Cerebellar cortex (tissue), 1 donor: ENCODE measurements around the gene LASP1NB.
"Not testable (repeated sequence)": the region's sequence is repeated elsewhere in the genome, so short reads cannot be mapped to it uniquely, and the experiment has no call there.

Experiments used
- DNase-seq: peaks from one replicate; pipeline ENCODE4 v3.0.0-alpha.2; 2015; ENCODE audit warnings: low spot score

LASP1NB gene

DNA sequence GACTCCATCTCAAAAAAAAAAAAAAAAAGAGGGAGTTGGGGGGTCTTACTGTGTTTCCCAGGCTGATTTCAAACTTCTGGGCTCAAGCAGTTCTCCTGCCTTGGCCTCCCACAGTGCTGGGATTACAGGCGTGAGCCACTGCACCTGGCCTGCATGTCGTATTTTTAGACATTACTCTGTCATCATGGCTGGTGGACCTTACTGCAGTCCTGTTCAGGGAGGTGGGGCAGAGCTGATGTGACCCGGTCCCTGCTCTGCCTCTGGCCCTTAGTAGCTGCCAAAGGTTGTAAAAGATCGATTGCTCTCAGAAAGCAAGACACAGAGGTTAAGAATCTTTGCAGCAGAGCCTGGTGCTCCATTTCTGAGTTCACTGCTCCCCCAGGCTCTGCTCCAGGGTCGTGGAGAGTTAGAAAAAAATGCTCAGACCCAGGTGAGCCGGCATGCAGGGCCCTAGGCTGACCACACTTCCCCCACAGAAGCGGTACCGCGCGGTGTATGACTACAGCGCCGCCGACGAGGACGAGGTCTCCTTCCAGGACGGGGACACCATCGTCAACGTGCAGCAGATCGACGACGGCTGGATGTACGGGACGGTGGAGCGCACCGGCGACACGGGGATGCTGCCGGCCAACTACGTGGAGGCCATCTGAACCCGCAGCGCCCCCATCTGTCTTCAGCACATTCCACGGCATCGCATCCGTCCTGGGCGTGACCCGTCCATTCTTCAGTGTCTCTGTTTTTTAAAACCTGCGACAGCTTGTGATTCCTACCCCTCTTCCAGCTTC, 7.1 kb upstream of the LASP1NB start:
- DNase-seq, result no peak

GRCh38 chr17:38918916-38919315, 6.5 kb upstream of the LASP1NB start:
- no peak for DNase-seq

- no peak for DNase-seq
Observed at GRCh38 chr17:38919316-38920078, 5.9 kb upstream of the LASP1NB start.

DNA sequence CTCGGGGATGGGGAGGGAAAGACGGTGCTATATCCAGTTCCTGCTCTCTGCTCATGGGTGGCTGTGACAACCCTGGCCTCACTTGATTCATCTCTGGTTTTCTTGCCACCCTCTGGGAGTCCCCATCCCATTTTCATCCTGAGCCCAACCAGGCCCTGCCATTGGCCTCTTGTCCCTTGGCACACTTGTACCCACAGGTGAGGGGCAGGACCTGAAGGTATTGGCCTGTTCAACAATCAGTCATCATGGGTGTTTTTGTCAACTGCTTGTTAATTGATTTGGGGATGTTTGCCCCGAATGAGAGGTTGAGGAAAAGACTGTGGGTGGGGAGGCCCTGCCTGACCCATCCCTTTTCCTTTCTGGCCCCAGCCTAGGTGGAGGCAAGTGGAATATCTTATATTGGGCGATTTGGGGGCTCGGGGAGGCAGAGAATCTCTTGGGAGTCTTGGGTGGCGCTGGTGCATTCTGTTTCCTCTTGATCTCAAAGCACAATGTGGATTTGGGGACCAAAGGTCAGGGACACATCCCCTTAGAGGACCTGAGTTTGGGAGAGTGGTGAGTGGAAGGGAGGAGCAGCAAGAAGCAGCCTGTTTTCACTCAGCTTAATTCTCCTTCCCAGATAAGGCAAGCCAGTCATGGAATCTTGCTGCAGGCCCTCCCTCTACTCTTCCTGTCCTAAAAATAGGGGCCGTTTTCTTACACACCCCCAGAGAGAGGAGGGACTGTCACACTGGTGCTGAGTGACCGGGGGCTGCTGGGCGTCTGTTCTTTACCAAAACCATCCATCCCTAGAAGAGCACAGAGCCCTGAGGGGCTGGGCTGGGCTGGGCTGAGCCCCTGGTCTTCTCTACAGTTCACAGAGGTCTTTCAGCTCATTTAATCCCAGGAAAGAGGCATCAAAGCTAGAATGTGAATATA, 4.8 kb upstream of the LASP1NB start:
- DNase-seq, result no peak

- DNase-seq, result no peak
Observed at GRCh38 chr17:38921756-38922411, 3.5 kb upstream of the LASP1NB start.

- peak; percentile 87 for DNase-seq
Observed at GRCh38 chr17:38922538-38923297, 2.7 kb upstream of the LASP1NB start.

- DNase-seq, result peak; percentile 39
Observed at GRCh38 chr17:38926293-38927070, 1.1 kb downstream of the LASP1NB start.

DNA sequence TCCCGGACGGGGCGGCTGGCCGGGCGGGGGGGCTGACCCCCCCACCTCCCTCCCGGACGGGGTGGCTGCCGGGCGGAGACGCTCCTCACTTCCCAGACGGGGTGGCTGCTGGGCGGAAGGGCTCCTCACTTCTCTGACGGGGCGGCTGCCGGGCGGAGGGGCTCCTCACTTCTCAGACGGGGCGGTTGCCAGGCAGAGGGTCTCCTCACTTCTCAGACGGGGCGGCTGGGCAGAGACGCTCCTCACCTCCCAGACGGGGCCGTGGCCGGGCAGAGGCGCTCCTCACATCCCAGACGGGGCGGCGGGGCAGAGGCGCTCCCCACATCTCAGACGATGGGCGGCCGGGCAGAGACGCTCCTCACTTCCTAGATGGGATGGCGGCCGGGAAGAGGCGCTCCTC, 5.4 kb downstream of the LASP1NB start:
- DNase-seq, result not testable (repeated sequence)

DNA sequence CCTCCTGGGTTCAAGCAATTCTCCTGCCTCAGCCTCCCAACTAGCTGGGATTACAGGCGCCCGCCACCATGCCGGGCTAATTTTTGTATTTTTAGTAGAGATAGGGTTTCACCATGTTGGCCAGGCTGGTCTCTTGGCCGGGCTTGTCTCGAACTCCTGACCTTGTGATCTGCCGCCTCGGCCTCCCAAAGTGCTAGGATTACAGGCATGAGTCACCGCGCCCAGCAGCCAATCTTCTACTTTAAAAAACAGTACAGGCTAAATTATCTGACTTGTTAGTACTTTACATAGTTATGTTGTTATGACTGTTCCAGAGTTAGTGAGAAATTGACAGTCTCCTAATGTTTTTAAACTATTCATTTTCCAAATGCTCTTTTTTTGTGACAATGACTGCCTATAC, 8.5 kb downstream of the LASP1NB start:
- not testable (repeated sequence) for DNase-seq

- no peak for DNase-seq
Observed at GRCh38 chr17:38939987-38940386, 14.6 kb downstream of the LASP1NB start.

DNA sequence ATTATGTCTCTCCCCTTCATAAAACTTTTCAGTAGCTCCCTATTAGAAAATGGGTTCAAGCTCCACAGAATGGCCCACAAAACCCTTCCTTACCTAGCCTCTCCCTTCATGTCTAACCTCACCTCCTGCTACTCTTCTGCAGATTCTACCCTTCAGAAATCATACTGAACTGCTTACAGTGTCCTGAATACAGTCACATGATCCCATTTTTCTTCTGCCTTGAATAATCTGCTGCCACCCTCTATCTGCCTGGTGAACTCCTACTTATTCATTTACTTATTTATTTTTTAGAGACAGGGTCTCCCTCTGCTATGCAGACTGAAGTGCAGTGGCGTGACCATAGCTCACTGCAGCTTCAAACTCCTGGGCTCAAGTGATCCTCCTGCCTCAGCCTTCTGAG, 15.0 kb downstream of the LASP1NB start:
- no peak for DNase-seq

DNA sequence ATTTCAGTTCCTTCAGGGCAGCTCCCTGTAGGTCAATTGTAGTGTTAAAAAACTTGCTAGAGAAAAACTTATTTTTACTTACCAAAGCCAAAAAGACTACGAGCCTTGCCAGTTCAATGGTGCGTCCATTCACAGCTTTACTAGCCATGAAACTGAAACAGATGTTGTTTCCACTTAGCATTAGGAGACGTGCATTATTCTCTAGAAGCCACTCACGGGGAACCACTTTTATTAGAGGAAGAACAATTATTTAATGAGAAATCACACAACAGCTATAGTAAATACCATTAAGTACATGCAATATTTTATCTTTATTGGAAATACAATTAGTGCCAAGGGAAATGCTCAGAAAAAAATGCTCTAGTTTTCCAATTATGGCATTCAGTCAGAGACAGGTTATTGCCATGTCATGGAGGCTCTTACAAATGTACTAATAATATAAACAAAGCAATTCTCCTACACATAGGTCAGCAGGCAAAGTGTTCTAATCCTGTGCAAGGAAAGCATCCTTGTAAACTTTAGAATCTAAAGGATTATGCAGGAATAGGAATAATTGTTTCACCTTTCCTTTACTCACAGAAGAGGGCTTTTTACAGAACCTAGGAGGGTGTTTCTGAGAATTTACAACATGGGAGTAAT, 17.4 kb downstream of the LASP1NB start:
- no peak for DNase-seq

DNA sequence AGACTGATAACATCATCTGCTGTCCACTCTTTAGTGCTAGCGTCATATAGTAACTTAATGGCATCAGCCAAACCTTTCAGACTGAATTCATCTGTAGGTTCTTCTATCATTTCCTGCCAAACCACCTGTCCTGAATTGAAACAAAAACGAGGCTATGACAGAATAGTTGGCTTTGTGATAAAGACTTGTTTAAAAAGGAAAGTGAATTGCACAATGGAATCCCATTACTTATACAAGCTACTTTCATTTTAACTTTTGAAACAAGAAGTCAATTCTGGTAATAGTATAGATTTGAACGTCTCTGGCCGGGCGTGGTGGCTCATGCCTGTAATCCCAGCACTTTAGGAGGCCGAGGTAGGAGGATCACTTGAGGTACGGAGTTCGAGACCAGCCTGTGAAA, 18.2 kb downstream of the LASP1NB start:
- no peak for DNase-seq

DNA sequence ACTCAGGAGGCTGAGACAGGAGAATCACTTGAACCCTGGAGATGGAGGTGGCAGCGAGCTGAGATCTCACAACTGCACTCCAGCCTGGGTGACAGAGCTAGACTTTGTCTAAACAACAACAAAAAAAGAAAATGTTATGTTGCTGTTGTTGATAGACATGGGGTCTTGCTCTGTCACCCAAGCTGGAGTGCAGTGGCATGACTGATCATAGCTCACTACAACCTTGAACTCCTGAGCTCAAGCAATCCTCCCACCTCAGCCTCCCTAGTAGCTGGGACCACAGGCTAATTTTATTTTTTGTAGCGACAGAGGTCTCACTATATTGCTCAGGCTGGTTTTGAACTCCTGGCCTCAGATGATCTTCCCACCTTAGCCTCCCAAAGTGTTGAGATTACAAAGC, 21.8 kb downstream of the LASP1NB start:
- no peak for DNase-seq

DNA sequence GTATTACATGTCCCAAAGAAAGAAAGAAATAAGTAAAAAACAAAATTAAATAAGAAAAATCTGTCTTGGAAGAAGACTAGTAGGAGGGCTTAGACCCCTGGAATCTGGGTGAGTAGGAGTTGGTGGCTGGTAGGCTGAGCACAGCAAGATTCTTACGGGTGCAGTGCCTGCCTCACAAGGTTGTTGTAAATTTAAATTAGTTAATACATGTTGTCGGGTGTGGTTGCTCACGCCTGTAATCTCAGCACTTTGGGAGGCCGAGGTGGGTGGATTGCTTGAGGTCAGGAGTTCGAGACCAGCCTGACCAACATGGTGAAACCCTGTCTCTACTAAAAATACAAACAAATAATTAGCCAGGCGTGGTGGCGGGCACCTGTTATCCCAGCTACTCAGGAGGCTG, 28.4 kb downstream of the LASP1NB start:
- not testable (repeated sequence) for DNase-seq

DNA sequence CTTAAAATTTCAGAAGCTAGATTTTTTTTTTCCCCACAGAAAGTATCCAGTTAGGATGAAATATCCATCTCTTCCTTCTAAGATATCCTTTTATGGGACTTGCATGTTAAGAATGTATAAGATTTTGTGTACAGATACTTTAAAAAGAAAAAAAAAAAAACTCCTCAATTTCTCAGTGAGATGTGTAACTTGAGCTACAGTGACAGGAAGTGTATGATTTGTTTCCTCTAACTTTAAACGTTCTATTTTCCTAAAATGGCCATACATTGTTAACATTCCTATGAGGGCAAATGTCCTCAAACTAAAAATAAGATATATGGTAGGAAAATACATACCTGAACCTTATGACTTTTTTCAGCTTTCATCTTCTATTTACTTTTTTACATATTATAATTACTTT, 32.9 kb downstream of the LASP1NB start:
- no peak for DNase-seq

DNA sequence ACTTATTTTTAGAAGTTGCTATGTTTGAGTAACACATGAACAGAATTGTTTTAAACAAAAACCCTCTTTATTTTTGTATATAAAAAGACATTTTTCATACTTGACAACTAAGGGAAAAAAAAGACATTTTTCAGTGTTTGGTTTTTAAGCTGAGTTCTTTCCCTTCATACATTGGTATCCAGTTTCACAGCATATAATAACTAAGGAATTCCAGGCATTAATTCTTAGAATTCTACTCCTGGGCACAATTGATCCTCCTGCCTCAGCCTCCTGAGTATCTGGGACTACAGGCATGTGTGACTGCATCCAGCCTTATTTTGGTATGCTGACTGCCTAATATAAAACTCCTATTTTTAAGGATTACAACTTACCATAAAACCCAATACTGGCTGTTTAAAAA, 33.3 kb downstream of the LASP1NB start:
- no peak for DNase-seq

DNA sequence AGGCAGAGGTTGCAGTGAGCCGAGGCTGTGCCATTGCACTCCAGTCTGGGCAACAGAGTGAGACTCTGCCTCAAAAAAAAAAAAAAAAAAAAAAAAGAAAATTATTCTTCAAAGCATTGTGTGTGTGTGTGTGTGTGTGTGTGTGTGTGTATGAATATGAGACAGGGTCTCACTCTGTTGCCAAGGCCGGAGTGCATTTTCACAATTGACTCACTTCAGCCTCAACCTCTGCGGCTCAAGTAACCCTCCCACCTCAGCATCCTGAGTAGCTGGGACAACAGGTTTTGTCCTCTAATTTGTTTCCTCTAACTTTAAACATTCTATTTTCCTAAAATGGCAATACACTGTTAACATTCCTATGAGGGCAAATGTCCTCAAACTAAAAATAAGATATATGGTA, 34.1 kb downstream of the LASP1NB start:
- no peak for DNase-seq

GRCh38 chr17:38960402-38960801, 35.0 kb downstream of the LASP1NB start:
- no peak for DNase-seq

GRCh38 chr17:38961413-38961812, 36.0 kb downstream of the LASP1NB start:
- DNase-seq, result no peak
